Psoas muscle (tissue), 8 donors: ENCODE data around the gene THADA. TPM values are rescaled to one million over a fixed set of nuclear protein-coding genes. Genes with fewer than 3 reads are reported as not detected.

Experiments
- ATAC-seq, 4 donors: fragments of 200-7000 bp; cut with Tn5 transposase; one replicate each; pipeline ENCODE4 v1.9.1; 2020; ENCODE audit warnings: moderate library complexity in 3 of 4, mild to moderate bottlenecking in 2 of 4
- DNase-seq, 2 donors: peaks; one replicate each; pipeline ENCODE4 v3.0.0-alpha.2; 2020
- H3K27ac ChIP-seq: fragments of 200-600 bp; one replicate; pipeline ENCODE4 v1.8.0; 2022
- H3K27me3 ChIP-seq, 3 donors: fragments of 200-600 bp in 1 of 3; one replicate each; pipeline versions ENCODE4 v1.6.1 to v1.8.0; 2013 to 2022; ENCODE audit warnings: low read length in 2 of 3, mild to moderate bottlenecking in 2 of 3, moderate library complexity in 1 of 3; ENCODE audit not compliant: insufficient read depth in 3 of 3
- H3K36me3 ChIP-seq, 2 donors: fragments of 200-600 bp in 1 of 2; one replicate each; pipeline versions ENCODE4 v1.6.1 to v1.8.0; 2013 to 2022; ENCODE audit warnings: low read depth in 1 of 2, mild to moderate bottlenecking in 1 of 2, moderate library complexity in 1 of 2; ENCODE audit not compliant: insufficient read depth in 1 of 2
- H3K4me1 ChIP-seq: fragments of 200-600 bp; one replicate; pipeline ENCODE4 v1.8.0; 2022
- H3K4me3 ChIP-seq: fragments of 200-600 bp; one replicate; pipeline ENCODE4 v1.8.0; 2022; ENCODE audit warnings: mild to moderate bottlenecking
- H3K9me3 ChIP-seq: fragments of 200-600 bp; one replicate; pipeline ENCODE4 v1.8.0; 2022
- WGBS, 3 donors: extraction: QIAGEN DNeasy Blood & Tissue Kit; methylation state at CpG; one replicate each; pipeline versions ENCODE4 v1.1.6 to v1.1.7; 2013; 5-methylcytosine and 5-hydroxymethylcytosine counted together
- intact Hi-C, 2 donors: fragments of 100-400 bp; cut with DNase I; formaldehyde crosslinking; loops; one replicate each; pipeline versions ENCODE4 v1.11.0 to v1.14.2; 2022
- polyA plus RNA-seq, 3 donors: library from polyadenylated mRNA; stranded (reverse); fragments of 200-250 nt; gene quantifications; one replicate each; pipeline ENCODE4 v1.2.3, GENCODE V29; 2013
- total RNA-seq, 4 donors: library from RNA; stranded (reverse); fragmentation: NEBNext Ultra II Directional in 2 of 4; extraction: Animal tissue kit (Norgen Biotek cat#: 25700) in 2 of 4; gene quantifications; one replicate each; pipeline versions ENCODE4 v1.2.1 to v1.2.4, GENCODE V29; 2021 to 2023
- TF ChIP-seq, protein P1 (sequence below): fragments of 200-600 bp; IDR thresholded peaks from one replicate; pipeline ENCODE4 v1.8.0; 2022; ENCODE audit warnings: antibody characterized with exemption
- donor health status: healthy with polysubstance abuse.
- donor health status: DM: no; HTN: no; CAD: no; lungs with moderate emphysema.
- donor health status: Bipolar disorder and iron deficiency.
- donor health status: healthy.
- donor health status: DM: yes; HTN: yes; CAD: no.
- donor health status: DM: no; HTN: no; CAD: no.
- donor health status: DM: no; HTN: no; CAD: no.
- donor health status: DM: yes; HTN: yes; CAD: no.

THADA gene
- total and polyA plus RNA-seq, 7 donors, result 8.1 to 17.4 (median 11.6) TPM

DNA sequence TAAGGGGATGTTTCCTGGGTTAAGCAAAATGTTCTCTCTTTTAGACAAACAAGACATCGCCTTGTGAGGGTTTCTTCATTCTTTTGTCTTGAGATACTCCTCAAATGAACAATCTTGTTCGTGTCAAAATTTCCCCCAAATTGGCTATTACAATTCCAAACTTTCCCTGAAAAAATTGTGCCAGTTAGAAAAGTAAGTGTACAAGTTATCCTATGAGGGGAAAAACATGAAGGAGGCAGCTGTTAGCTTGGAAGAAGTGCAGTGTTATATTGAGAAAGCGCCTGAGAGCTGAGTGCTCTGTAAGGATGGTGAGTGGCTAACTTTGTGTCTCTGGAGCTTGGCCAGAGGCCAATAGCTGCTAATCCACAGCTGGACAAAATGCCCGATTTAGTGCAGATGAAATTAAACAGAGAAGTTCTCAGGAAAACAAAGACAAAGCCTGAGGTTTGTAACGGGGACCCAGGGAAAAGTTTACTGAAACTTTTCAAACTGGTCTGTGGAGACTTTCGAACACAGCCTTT, 27.2 kb upstream of the THADA start:
- TF ChIP-seq, protein P1, sequence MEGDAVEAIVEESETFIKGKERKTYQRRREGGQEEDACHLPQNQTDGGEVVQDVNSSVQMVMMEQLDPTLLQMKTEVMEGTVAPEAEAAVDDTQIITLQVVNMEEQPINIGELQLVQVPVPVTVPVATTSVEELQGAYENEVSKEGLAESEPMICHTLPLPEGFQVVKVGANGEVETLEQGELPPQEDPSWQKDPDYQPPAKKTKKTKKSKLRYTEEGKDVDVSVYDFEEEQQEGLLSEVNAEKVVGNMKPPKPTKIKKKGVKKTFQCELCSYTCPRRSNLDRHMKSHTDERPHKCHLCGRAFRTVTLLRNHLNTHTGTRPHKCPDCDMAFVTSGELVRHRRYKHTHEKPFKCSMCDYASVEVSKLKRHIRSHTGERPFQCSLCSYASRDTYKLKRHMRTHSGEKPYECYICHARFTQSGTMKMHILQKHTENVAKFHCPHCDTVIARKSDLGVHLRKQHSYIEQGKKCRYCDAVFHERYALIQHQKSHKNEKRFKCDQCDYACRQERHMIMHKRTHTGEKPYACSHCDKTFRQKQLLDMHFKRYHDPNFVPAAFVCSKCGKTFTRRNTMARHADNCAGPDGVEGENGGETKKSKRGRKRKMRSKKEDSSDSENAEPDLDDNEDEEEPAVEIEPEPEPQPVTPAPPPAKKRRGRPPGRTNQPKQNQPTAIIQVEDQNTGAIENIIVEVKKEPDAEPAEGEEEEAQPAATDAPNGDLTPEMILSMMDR, result no peak
- Histone ChIP-seq H3K27me3 (no peaks in the 10 kb centered on the region), H3K9me3 (no peaks in the 10 kb centered on the region), H3K4me1 (no peaks in the 10 kb centered on the region), H3K36me3 (no peaks in the 10 kb centered on the region), H3K27ac (no peak overlapping the region), H3K4me3 (no peak overlapping the region)
- intact Hi-C loops, result no loop called here
- WGBS, 3 donors, result 26 to 36% (median 33%) methylated on average over 6 of the region's 6 CpGs
- ATAC-seq (no peak), DNase-seq (no peak)

DNA sequence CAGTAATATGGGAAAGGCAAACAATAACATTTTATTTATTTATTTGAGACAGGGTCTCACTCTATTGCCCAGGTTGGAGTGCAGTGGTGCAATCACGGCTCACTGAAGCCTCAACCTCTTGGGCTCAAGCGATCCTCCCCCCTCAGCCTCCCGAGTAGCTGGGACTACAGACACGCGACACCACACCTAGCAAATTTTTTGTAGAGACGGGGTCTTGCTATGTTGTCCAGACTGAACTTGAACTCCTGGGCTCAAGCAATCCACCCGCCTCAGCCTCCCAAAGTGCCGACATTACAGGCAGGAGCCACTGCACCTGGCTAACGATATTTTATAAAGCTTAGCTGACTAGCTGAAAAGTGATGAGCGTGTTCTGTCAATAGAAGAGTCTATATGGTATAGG, 23.7 kb upstream of the THADA start:
- intact Hi-C loops, result no loop called here
- Histone ChIP-seq H3K27me3 (peaks cover 0 to 5% (median 0%) of the 10 kb centered on the region in 3 donors), H3K9me3 (no peaks in the 10 kb centered on the region), H3K27ac (no peak overlapping the region), H3K4me1 (no peaks in the 10 kb centered on the region), H3K36me3 (no peaks in the 10 kb centered on the region), H3K4me3 (no peak overlapping the region)
- TF ChIP-seq, protein P1, result no peak
- WGBS, 3 donors, result 95% methylated on average over 10 of the region's 10 CpGs
- no peak for DNase-seq
- no peak for ATAC-seq

DNA sequence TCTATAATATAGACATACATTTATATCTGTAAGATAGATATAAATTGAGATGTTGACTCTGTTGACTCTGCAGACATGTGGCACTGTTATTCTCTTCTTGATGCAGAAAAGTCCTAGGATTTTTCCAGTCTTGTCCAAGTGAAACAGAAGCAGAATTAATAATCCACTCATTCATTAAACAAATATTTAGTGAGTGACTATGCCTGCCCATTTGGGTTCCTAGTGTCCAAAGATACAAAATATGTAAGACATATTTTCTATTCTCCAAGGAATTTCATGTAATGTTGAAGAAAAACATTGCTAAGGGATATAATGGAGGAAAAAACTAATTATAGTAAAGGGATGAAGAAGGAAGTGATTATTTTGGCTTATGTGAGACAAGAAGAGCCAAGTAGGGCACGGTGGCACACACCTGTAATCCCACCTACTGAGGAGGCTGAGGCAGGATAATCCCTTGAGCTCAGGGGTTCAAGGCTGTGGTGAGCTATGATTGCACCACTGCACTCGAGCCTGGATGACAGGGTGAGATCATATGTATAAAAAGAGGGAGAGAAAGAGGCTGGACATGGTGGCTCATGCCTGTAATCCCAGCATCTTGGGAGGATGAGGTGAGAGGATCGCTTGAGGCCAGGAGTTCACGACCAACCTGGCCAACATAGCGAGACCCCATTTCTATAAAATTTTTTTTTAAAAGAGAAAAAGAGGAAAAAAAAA, 21.3 kb upstream of the THADA start:
- H3K4me3 ChIP-seq, result no peak overlapping the region
- intact Hi-C loops, result no loop called here
- peaks cover 0 to 5% (median 0%) of the 10 kb centered on the region in 3 donors for H3K27me3 ChIP-seq
- no peaks in the 10 kb centered on the region for H3K9me3 ChIP-seq
- no peaks in the 10 kb centered on the region for H3K4me1 ChIP-seq
- DNase-seq (no peak), ATAC-seq (no peak)
- H3K27ac ChIP-seq, result no peak overlapping the region
- H3K36me3 ChIP-seq, result no peaks in the 10 kb centered on the region
- TF ChIP-seq, protein P1, result no peak
- 73 to 76% (median 75%) methylated on average over 5 of the region's 5 CpGs for WGBS, 3 donors

DNA sequence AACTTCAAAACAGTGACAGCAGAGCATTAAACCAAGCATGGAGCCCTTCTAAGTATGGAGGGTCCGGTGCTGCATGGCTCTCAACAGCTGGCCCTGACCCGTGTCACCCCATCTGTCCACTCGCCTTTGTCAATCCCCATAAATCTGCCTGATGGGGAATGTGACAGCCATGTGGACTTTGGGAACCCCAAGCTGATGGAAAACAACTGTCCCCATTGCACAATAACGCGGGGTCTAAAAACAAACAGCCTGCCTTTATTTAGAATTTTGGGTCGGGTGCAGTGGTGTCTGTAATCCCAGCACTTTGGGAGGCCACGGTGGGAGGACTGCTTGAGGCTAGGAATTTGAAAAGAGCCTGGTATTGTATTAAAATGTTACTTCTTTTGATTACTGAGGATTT, 17.1 kb upstream of the THADA start:
- Histone ChIP-seq H3K9me3 (no peaks in the 10 kb centered on the region), H3K27me3 (peaks cover 0 to 5% (median 0%) of the 10 kb centered on the region in 3 donors), H3K4me3 (no peak overlapping the region), H3K4me1 (no peaks in the 10 kb centered on the region), H3K36me3 (no peaks in the 10 kb centered on the region), H3K27ac (no peak overlapping the region)
- TF ChIP-seq, protein P1, result no peak
- 56 to 66% (median 61%) methylated on average over 7 of the region's 7 CpGs for WGBS, 3 donors
- ATAC-seq (no peak), DNase-seq (no peak)
- intact Hi-C loops, result loop anchor here in 1 of 2 donors (5.0 kb wide), 1 partner anchor 159 kb away; the partner anchor contains the start of gene DYNC2LI1
